Islet of Langerhans (tissue), 1 donor: ENCODE results near the gene LKAAEAR1.

ENCODE experiments used
- FAIRE-seq: peaks from one replicate; lab custom pipeline; 2011; peaks lifted over from hg19 to GRCh38; lab: Jason Lieb, UNC

LKAAEAR1 gene

DNA sequence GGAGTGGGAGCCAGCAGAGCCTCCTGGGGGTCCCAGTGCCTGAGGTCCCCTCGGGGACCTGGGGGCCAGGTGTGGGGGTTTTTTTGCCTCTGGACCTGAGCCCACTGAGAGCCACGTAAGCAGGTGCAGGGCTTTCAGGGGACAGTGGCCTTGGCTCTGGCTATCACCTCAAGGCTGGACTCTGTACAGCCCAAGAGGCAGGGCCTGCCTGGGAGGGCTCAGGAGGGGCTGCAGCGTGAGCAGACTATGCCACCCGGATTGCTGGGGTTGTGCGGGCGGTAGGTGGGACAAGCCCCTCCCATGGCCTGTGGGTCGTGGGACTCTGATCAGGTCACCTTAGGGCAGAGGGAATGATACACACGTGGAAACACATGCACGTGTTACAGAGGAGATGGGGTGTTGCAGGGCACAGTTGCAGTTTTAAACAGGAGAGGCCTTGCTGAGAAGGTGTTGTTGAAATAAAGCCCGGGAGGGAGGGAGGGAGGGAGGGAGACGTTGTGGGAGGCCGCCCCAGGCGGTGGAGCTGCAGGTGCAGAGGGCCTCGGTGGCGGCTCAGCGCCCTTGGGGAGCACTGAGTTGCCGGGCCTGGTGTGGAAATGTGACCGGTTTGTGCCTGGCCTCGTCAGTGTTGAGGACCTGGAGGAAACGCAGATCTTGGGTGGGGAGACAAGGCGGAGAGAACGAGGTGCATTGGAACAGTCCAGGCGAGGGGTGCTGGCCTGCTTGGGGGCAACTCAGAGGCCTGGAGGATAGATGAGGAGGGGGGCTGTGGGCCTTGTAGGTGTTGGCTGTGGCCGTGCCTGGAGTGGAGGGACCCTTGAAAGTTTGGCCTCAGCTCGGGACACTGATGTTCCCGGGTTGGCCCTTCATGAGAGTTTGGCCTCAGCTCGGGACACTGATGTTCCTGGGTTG lies 18.9 kb downstream of the LKAAEAR1 start:
- FAIRE-seq, result no peak

DNA sequence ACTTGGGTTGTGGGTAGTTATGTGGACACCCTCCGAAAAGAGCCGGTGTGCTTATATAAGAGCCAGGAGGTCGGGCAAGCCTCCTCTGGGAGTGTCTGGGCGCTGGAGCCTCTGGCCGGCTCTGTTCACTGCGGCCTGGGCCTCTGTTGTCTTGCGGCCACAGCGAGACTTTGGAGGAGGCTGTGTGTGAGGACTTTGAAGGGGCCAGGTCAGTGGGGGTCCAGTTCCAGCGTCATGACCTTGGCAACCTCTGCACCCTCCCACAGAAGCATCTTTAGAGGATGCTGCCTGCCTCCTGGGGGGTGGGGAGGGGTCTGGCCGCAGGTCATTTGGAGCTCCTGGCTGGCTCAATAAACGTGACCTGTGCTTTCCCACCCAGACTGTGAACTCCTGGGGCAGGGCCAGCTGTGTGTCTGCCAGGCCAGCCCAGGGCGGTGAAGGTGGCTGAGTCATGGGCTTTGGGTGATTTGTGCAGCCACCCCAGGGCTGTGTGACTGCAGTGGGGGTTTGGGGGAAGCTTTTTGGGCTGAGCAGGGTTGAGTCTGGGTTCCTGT lies 20.0 kb downstream of the LKAAEAR1 start:
- no peak for FAIRE-seq

DNA sequence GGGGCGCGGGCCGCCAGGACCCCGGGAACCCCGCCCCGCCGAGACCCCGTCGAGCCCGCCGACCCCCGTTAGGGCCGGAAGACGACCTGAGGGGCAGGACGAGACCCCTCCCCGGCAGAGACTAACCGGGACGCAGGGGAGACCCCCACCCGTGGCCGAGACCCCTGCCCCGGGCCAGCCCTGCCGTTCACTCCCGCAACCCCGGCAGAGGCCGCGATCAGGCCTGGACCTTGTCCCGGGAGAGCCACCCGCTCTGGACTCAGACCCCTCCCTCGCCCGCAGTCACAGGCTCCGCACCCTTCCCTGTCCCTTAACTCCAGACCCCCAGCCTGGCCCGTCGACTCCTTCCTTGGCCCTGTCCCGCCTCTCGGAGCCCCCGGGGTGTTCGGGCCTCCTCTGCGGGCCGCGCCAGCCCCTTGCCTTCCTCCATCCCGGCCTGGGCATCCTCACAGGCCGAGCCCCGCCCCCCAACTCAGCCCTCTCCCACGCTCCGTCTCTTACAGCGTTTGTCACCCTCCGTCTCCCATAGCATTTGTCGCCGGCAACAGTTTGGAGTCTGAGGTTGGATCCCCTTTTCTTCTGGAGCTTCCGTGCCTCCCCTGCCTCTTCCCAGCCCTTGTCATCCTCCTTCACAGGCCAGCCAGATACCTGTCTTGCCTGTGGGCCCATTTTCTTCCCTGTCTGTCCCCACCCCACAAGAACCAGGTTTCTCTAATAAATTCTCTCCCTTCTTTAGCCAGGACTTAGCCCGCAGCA lies 20.6 kb downstream of the LKAAEAR1 start:
- no peak for FAIRE-seq

DNA sequence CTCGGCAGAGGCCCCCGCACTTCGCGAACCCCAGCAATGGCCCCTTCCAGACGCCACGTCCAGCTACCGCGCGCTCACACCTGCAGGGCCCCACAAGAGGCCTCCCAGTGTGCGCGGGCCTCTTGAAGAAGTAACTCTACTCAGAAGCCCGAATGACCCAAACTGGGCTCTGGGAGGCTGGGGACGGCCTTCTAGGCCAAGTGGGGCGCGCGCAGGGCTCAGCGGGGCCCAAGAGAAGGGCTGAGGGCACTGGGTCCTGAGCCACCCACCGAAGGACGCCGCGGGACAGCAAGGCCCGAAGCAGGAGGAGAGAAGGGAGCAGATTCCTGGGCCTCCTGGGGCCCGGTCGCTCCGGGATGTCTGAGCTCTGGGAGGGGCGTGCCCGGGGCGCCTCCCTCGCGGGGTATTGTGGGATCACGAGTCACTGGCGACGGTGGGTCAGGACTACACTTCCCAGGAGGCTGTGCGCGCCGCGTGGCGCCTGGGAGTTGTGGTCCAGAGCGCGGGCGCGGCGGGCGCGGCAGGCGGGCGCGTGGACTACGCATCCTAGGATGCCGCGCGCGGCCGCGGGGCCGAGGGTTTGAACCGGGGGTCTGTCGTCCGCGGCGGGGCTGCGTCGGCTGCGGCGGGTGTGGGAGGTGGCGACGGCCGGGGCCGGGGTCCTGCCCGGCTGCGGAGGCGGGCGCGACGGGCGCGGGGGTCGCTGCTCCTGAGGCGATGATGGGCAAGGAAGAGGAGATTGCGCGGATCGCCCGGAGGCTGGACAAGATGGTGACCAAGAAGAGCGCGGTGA lies 21.4 kb downstream of the LKAAEAR1 start, which contains the start of gene TCEA2:
TCEA2 (plus strand) TSS at position 603 of the 793 bp plus-strand sequence; CDS start at position 718, 115 bp downstream.
- no peak for FAIRE-seq

DNA sequence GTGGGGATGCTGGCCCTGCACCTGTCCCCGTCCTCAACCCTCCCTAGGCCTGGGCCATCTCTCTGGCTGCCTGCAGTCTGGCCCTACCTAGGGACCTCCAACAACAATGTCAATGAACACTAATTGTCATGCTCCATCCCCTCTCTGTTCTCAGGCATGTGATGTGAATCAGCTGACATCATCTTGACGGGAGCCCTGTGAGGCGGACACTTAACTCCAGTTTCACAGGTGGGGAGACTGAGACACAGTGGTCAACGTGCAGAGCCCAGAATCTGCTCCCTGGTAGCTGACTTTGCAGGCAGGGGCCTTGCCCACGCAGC lies 22.0 kb downstream of the LKAAEAR1 start:
- no peak for FAIRE-seq

DNA sequence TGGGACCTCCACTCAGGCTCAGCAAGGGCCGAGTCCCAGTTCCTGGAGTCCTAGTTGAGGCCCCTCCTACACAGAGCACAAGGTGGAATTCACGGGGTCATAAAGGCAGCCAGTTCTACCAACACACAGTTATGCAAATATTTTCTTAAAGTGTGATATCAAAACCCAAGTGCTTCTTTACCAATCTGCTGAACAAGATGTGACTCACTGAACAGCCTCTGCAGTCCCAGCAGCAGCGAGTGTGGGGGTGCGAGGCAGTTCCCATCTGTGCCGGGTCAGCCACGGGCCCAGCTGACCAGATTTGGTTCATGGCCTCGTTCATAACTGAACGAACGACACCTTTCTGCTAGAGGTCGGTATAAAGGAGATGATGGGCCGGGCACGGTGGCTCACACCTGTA lies 25.7 kb downstream of the LKAAEAR1 start:
- no peak for FAIRE-seq

DNA sequence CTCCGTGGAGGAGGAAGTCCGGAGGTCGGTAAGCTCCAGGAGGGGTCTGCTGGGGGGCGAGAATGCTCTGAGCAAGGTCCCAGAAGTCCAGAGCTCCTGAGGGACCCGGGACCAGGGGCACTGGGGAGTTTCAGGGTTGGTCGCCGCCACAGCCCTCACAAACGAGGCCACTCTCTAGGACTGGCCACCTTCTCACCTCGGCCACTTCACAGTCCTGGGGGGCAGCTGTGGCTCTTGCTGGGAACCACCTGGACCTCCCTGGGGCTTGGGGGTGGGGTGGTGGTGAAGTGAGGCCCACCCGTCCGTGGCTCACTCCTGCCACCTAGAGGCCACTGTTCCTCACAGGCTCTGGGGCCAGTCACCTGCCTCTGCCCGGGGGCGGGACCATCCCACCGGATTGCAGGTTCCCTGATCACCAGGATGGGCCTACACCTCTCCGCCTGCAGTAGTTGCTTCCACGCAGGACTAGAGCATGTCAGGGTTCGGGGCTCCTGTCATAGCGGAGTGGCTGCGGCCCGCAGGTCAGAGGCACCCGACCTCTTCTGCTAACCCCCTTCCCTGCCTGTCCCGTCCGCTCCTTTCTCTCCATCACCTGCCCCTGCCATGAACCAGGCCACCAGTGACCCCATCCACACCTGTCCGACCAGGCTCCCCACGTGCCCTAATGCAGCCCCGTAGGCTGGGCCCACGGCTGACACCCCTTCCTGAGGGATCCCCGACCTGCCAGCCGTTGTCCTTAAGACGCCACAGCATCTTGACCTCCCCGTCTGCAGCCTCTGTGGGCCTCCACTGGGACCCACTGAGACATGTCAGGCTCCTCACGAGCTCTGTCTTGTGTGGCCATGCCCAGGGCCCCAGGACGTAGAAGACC lies 26.3 kb downstream of the LKAAEAR1 start:
- no peak for FAIRE-seq

DNA sequence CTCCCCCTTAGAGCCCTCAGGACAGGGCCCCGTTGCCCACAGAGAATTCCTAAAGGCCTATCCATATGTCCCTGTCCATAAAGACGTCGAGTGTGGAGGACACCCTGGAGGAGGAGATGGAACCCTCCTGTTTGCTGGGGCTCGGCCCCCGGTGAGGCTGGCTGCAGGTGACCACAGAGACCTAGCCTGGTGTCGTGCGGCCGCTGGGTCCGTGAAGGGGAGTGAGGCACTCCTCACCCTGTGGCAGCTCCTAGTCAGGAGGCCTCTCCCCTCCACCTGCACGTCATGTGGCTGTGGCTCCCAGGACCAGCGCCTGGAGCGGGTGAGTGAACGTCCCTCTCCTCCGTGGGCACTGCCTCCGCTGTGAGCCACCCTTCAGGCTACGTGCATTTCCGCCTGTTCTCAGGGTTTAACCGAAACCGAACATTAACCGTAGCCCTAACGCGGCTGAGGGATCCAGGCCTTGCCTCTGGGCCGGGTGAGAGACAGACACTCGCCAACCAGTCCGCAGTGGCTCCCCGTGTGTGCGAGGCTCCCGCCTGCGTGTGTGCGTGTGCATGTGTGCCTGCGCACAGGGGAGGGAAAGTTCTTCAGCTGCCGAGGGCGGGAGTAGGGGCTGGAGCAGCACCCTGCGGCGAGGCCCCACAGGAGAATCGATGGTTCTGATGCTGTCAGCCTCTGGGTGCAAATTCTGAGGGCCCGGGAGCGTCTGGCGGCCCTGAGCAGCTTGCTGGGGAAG lies 27.1 kb downstream of the LKAAEAR1 start:
- FAIRE-seq, result no peak

DNA sequence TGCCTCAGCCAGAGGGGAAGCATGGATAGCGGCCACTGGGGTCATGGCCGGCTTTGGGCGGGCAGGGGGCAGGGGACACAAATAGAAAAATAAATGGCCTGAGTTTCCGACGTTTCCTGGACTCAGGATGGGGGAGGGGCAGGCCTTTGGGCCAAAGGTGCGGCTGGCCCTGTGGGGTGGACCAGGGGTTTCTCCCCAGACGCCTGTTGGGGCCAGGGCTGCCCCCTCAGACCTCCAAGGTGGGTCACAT lies 27.6 kb downstream of the LKAAEAR1 start:
- no peak for FAIRE-seq

DNA sequence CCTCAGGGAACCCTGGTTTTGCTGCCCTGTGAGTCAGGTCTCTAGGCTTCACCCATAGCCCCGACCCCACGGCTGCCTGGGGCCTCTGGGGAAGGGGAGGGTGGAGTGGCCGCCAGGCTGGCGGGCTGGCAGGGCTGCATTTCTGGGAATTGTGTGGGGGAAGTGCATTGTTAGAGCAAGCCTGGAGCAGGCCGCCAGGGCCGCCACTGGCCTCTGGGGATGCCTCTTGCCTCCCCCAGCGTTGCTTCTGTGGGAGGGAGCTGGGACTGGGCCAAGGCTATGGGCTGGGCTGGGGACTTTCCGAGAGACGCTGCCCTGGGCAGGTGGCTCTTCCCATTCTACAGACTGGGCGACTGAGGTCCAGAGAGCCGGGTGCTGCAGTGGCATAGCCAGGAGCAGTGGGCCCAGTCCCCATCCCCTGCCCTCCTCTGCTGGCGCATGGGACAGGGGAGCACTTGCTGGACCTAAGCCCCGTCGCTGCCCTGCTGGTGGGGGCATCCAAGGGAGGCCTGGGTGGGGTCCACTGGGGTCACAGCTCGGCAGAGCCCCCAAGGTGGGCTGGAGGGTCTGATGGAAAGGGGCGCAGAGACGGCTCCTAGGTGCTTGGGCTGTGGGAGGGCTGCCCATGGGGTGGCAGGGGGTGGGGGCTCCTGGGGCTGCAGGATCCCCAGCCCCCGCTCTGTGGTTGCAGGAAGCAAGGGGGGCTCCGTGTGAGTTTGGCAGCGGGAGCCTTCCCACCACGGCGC lies 28.1 kb downstream of the LKAAEAR1 start:
- FAIRE-seq, result no peak

DNA sequence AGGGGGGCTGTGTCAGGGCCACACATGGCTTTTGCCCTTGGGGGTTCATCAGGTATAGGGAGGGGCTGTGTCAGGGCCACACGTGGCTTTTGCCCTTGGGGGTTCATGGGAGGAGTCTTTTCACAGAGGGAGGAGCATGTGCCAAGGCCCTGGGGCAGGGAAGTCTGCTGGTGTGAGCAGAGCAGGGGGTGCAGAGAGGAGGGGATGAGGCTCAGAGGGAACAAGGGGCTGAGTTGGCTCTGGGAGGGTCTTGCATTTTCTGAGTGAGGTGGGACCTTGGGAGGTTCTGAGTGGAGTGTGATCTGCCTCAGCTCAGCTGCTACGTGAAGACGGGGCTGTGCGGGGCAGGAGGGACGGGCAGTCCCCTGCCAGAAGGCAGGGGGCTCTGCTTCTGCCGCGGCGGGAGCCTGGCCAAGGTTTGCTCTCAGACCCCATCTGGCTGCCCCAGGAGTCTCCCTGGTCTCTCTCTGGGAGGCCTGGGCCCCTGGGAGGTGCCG lies 28.8 kb downstream of the LKAAEAR1 start:
- no peak for FAIRE-seq

DNA sequence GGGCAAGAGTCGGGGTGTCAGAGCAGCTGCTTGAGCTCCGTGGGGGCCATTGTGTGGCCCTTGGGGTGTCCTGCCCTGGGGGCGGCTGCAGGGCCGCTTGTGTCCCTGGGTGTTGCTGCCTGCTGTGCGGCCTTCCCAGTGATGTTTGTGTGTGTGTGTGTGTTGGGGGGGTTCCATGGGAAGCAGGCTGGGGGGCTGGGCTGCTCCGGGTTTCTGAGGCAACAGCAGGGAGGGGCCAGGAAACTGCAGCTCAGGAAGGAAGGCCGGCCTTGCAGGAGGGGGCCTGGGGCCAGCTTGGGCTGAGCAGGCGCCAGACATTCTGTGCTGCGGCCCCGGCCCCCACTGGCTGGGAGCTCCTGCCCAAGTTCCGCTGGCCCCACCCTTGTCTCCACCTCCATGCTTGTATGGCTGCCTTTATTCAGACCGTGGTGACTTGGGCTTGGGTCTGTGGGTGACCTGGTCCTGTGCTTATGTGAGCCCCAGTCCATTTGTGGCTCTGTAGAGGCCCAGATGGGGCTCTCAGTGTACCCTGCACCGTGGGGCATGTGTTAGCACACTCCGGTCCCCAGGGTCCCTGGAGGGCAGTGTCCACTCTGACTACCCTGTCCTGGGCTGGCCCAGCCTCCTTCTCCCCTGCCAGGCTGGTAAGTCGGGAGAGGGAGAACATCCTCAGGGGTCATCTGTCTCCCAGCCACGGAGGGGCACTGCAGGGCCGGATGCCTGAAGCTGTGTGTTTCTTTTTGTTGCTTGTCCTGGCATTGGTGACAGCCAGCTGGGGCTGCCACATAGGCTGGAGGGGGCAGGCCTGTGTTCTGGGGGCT lies 30.1 kb downstream of the LKAAEAR1 start:
- no peak for FAIRE-seq

DNA sequence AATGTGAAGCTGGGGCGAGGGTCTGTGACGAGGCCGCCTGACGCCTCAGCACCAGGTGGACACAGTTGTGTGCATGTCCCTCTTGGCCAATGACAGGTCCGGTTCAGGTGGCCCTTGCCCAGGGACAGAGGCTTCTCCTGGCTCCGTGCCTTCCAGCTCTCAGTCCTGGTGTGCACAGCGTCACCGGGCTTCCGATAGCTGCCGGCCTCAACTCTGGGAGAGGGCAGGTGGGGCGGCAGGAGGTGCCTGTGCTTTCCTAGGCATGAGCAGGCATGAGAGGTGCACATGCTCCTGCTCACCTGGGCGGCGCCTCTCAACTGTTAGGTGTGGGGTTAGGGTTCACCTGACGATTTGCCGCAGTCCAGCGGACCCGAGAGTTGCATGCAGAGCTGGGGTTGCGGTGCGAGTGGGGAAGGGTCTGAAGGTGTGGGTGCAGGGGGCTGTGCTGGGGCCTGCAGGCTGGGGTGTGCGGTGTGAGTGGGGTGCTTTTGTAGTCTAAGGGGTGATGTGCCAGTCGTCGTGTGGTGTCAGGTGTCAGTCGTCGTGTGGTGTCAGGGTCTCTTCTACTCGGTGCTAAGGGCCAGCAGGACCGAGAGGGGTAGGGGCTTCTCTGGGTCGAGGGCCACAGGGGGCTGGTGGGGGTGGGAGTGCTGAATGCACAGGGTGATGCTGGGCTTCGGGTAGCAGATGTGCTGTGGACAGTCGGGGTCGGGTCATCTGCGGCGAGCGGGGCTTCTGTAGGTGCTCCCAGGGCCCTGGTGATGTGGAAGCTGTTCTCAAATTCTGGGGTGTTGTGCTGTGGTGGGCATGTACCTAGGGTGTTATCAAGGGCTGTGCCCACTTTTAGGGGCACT lies 31.0 kb downstream of the LKAAEAR1 start:
- FAIRE-seq, result no peak

DNA sequence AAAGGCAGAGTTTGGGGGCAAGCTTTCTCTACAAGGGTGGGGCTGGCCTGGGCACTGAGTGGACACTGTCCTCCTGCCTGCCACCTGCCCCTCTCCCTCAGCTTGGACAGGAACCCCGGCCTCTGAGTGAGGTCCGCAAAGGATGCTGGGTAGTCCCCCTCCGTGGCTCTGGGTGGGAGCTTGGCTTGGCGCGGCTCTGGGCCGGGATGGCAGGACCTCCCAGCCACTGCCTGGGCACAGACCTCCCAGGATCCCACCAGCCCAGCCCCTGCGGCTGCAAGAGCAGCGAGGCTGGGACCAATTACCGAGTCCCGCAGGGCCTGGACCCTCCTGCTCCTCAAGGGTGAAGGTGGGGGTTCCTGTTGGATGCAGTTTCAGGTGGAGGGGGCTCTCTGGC lies 31.9 kb downstream of the LKAAEAR1 start:
- no peak for FAIRE-seq

DNA sequence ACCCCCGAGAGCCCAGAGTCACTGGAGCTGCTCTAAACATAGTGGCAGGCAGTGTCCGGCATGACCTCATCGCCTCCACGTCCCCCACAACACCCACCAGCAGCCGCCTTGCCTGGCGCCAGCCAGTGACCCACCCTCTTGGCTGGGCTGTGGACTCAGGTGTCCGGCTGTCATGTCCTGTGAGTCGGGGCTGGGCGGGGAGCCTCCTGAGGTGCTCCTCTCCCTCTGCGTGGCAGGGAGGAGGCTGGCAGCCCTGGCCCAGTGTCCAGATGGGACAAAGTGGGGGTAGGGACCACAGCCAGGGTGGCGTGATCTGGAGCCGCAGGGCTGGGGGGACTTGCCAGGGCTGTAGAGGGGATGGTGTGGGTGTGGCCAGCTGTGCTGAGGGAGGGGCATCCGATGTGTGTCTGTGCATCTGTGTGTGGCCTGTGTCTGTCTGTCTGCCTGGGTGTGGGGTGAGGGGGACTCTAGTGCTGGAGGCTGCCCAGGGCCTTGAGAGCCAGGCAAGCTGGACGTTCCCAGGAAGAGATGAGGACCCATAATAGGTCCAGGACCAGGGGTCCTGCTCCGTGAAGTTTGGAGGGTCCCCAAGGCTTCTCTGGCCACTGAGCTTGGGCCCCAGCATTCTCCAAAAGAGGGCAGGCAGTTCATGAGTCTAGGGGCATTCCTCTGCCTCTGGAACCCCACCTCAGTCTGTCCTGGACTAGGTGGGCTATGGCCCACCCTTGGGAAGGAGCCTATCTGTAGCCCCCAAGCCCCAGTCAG lies 32.5 kb downstream of the LKAAEAR1 start:
- FAIRE-seq, result no peak

DNA sequence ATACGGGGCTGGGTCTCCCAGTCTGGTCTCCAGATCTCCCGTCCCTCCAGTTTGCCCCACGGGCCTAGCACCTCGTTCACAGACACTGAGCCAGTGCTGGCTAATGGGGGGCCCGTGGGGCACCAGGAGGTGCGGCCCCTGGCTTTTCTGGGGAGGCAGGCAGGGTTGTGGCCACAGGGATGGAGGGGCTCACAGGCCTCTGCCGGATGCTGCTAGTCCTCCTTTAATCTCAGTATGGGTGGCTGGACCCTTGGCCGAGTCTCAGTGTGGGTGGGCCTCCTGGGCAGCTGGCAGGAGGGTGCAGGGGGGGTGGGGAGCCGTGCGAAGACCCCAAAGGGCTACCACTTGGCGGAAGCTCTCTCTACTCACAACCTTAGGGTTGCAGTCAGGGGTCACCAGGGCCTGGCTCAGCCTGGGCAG lies 33.2 kb downstream of the LKAAEAR1 start:
- no peak for FAIRE-seq

DNA sequence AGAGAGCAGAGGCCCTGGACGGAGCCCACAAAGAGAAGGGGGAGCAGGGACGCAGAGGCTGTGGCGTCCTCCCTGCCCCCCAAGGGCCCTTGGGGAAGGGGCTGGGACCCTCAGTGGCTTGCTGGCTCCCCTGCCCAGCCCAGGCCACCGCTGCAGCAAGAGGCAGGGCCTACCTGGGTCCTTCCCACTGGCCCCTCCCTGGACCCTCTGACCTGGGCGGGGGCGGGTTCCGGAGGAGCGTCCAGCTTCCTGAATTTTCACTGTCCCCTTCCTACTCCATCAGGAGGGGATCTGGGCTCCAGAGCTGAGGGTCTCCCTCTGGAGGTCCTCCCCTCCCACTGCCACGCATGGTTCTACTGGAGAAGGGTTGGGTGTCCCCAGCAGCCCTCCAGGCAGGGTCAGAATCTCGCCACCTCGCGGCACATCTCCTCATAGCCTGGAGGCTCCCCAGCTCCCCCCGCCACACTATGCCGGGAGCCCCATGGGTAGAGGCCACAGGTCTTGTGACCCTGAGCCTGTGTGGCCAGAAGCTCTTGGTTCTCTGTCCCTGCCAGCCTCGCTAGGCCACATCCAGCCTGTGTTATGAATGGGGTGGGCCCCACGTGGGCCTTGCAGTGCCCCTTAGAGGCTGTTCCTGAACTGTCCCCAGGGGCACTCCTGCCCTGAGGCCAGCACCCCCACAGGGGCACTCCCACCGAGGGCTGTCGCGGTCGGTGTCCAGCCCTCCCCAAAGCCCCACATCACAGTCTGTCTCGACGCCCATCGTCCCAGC lies 33.8 kb downstream of the LKAAEAR1 start:
- no peak for FAIRE-seq
